CD14-positive monocyte (primary cell): ENCODE data around the gene RLN1. TPM values are rescaled to one million over a fixed set of nuclear protein-coding genes. Genes with fewer than 3 reads are reported as not detected.

ENCODE experiments used
- DNase-seq, 3 donors: peaks; one replicate each; pipeline ENCODE4 v3.0.0-alpha.2; 2011 to 2022
- H2AFZ ChIP-seq: 2 replicates; pipeline ENCODE4 v1.6.0; 2012; ENCODE audit warnings: mild to moderate bottlenecking, low read depth, low read length, inconsistent platforms; ENCODE audit not compliant: insufficient read depth, poor library complexity, severe bottlenecking
- H3K27ac ChIP-seq, 2 donors: 1 replicate in 1 of 2; 2 replicates in 1 of 2; pipeline ENCODE4 v1.5.1; 2012 to 2013; ENCODE audit warnings: low read length in 2 of 2, control low read depth in 1 of 2, inconsistent platforms in 1 of 2, low read depth in 1 of 2, mild to moderate bottlenecking in 1 of 2
- H3K27me3 ChIP-seq, 2 donors: one replicate each; pipeline versions ENCODE4 v1.6.0 to v1.6.1; 2011 to 2013; ENCODE audit warnings: low read length in 2 of 2; ENCODE audit not compliant: control insufficient read depth in 2 of 2, insufficient read depth in 2 of 2
- H3K36me3 ChIP-seq, 2 donors: replicated peaks in 1 of 2; 1 replicate in 1 of 2; 2 replicates in 1 of 2; pipeline versions ENCODE4 v1.5.1 to v1.6.1; 2012 to 2013; ENCODE audit warnings: low read length in 2 of 2, control low read depth in 1 of 2, inconsistent platforms in 1 of 2, mild to moderate bottlenecking in 1 of 2; ENCODE audit not compliant: insufficient read depth in 2 of 2, control insufficient read depth in 1 of 2
- H3K4me1 ChIP-seq, 2 donors: 1 replicate in 1 of 2; 2 replicates in 1 of 2; pipeline versions ENCODE4 v1.5.1 to v1.6.1; 2012 to 2013; ENCODE audit warnings: low read length in 2 of 2, control low read depth in 1 of 2, inconsistent platforms in 1 of 2, mild to moderate bottlenecking in 1 of 2, moderate library complexity in 1 of 2; ENCODE audit not compliant: insufficient read depth in 2 of 2, control insufficient read depth in 1 of 2
- H3K4me2 ChIP-seq: replicated peaks from 2 replicates; pipeline ENCODE3; 2012; ENCODE audit warnings: low read length, moderate library complexity, mild to moderate bottlenecking; ENCODE audit not compliant: poor library complexity, severe bottlenecking; ENCODE audit errors: extremely low read depth
- H3K4me3 ChIP-seq, 3 experiments: fragments of 200-600 bp in 1 of 3; sonication (generic) in 1 of 3; replicated peaks in 1 of 3; 1 replicate in 2 of 3; 2 replicates in 1 of 3; pipeline ENCODE4 v1.5.1; 2011 to 2013; ENCODE audit warnings: low read length in 3 of 3, mild to moderate bottlenecking in 3 of 3, control low read depth in 2 of 3, low read depth in 2 of 3, inconsistent platforms in 1 of 3, moderate library complexity in 1 of 3
- H3K79me2 ChIP-seq: 2 replicates; pipeline ENCODE4 v1.6.0; 2012; ENCODE audit warnings: mild to moderate bottlenecking, control low read depth, inconsistent platforms, low read length, moderate library complexity; ENCODE audit not compliant: insufficient read depth
- H3K9ac ChIP-seq: 2 replicates; pipeline ENCODE4 v1.6.0; 2017; ENCODE audit warnings: low read length, mild to moderate bottlenecking; ENCODE audit not compliant: insufficient read depth, poor library complexity, severe bottlenecking
- H3K9me3 ChIP-seq, 2 donors: replicated peaks in 1 of 2; 1 replicate in 1 of 2; 2 replicates in 1 of 2; pipeline versions ENCODE4 v1.5.1 to v1.6.1; 2012 to 2013; ENCODE audit warnings: low read length in 2 of 2, control low read depth in 1 of 2; ENCODE audit not compliant: control insufficient read depth in 1 of 2, insufficient read depth in 1 of 2
- H4K20me1 ChIP-seq: 2 replicates; pipeline ENCODE4 v1.6.0; 2012; ENCODE audit warnings: mild to moderate bottlenecking, low read length, control low read depth, moderate library complexity; ENCODE audit not compliant: insufficient read depth
- H3K27ac Mint-ChIP-seq, 7 donors: one replicate each; pipeline ENCODE4 v1.8.0; 2020; ENCODE audit warnings: mild to moderate bottlenecking in 7 of 7, mixed read lengths in 7 of 7, moderate library complexity in 6 of 7, inconsistent platforms in 2 of 7
- H3K27me3 Mint-ChIP-seq, 3 donors: one replicate each; pipeline ENCODE4 v1.8.0; 2021 to 2022; ENCODE audit warnings: low read depth in 3 of 3, mild to moderate bottlenecking in 3 of 3, mixed read lengths in 3 of 3, moderate library complexity in 3 of 3, inconsistent platforms in 1 of 3
- H3K36me3 Mint-ChIP-seq, 2 donors: one replicate each; pipeline ENCODE4 v1.8.0; 2020; ENCODE audit warnings: mixed read lengths in 2 of 2, inconsistent platforms in 1 of 2, mild to moderate bottlenecking in 1 of 2
- H3K4me1 Mint-ChIP-seq: one replicate; pipeline ENCODE4 v1.8.0; 2020; ENCODE audit warnings: mild to moderate bottlenecking, mixed read lengths
- H3K4me3 Mint-ChIP-seq, 2 donors: one replicate each; pipeline ENCODE4 v1.8.0; 2020; ENCODE audit warnings: mild to moderate bottlenecking in 2 of 2, mixed read lengths in 2 of 2, moderate library complexity in 1 of 2
- H3K9me3 Mint-ChIP-seq, 7 donors: one replicate each; pipeline ENCODE4 v1.8.0; 2020 to 2022; ENCODE audit warnings: mixed read lengths in 7 of 7, mild to moderate bottlenecking in 6 of 7, moderate library complexity in 6 of 7, inconsistent platforms in 2 of 7
- CTCF ChIP-seq: fragments of 200-600 bp; IDR thresholded peaks from one replicate; pipeline ENCODE4 v1.8.0; 2022; ENCODE audit warnings: antibody characterized with exemption, mild to moderate bottlenecking
- WGBS: methylation state at CpG from one replicate; pipeline ENCODE4 v1.1.5; 2013; ENCODE audit warnings: missing lambda C conversion rate; ENCODE audit not compliant: insufficient coverage; 5-methylcytosine and 5-hydroxymethylcytosine counted together
- intact Hi-C, 2 donors: fragments of 100-400 bp; cut with micrococcal nuclease; formaldehyde crosslinking; loops; one replicate each; pipeline versions ENCODE4 v1.15.0 to v1.15.1; 2023
- polyA plus RNA-seq, 3 donors: library from polyadenylated mRNA; depleted of rRNA in 1 of 3; unstranded in 2 of 3; stranded (reverse) in 1 of 3; fragments of 300-500 nt in 2 of 3; fragments of >200 nt in 1 of 3; fragmentation: Illumina TruSeq in 2 of 3; gene quantifications; 1 replicate in 2 of 3; 2 replicates in 1 of 3; pipeline ENCODE4 v1.2.3, GENCODE V29; 2012 to 2021

RLN1 gene
- polyA plus RNA-seq, 3 donors, result not detected

GRCh38 chr9:5357431-5358105 lies 17.9 kb upstream of the RLN1 start:
- Histone ChIP-seq H2AFZ (no peak overlapping the region), H3K4me2 (no peak overlapping the region), H3K79me2 (no peaks in the 10 kb centered on the region), H3K4me3 (no peak overlapping the region), H4K20me1 (no peaks in the 10 kb centered on the region), H3K27me3 (no peaks in the 10 kb centered on the region), H3K4me1 (no peaks in the 10 kb centered on the region), H3K9ac (no peak overlapping the region), H3K27ac (no peak overlapping the region), H3K36me3 (no peaks in the 10 kb centered on the region), H3K9me3 (no peaks in the 10 kb centered on the region)
- peaks cover 6 to 12% of the 10 kb centered on the region in 2 donors for H3K36me3 Mint-ChIP-seq
- DNase-seq, result no peak
- intact Hi-C loops, result no loop called here
- no peak overlapping the region for H3K4me3 Mint-ChIP-seq
- H3K9me3 Mint-ChIP-seq, result peaks cover 0 to 2% (median 0%) of the 10 kb centered on the region in 7 donors
- H3K27ac Mint-ChIP-seq, result no peak overlapping the region
- no peaks in the 10 kb centered on the region for H3K27me3 Mint-ChIP-seq
- no peak for TF ChIP-seq CTCF
- no peaks in the 10 kb centered on the region for H3K4me1 Mint-ChIP-seq
- WGBS, result no CpG with 5 or more reads among the region's 1 CpG

GRCh38 chr9:5355817-5356216 lies 16.1 kb upstream of the RLN1 start:
- TF ChIP-seq CTCF, result no peak
- WGBS, result no CpG with 5 or more reads among the region's 2 CpGs
- no peaks in the 10 kb centered on the region for H3K27me3 Mint-ChIP-seq
- H3K36me3 Mint-ChIP-seq, result peaks cover 6 to 12% of the 10 kb centered on the region in 2 donors
- no peaks in the 10 kb centered on the region for H3K4me1 ChIP-seq
- H3K9me3 ChIP-seq, result peaks cover 2% of the 10 kb centered on the region in 2 donors
- H3K9me3 Mint-ChIP-seq, result peaks cover 0 to 3% (median 1%) of the 10 kb centered on the region in 7 donors
- no peaks in the 10 kb centered on the region for H3K27me3 ChIP-seq
- no peaks in the 10 kb centered on the region for H3K79me2 ChIP-seq
- H3K36me3 ChIP-seq, result no peaks in the 10 kb centered on the region
- H3K4me3 ChIP-seq, result no peak overlapping the region
- H3K27ac Mint-ChIP-seq, result no peak overlapping the region
- no peaks in the 10 kb centered on the region for H4K20me1 ChIP-seq
- no peak overlapping the region for H3K4me3 Mint-ChIP-seq
- DNase-seq, result no peak
- H3K9ac ChIP-seq, result no peak overlapping the region
- intact Hi-C loops, result no loop called here
- no peak overlapping the region for H2AFZ ChIP-seq
- H3K4me2 ChIP-seq, result no peak overlapping the region
- no peak overlapping the region for H3K27ac ChIP-seq
- no peaks in the 10 kb centered on the region for H3K4me1 Mint-ChIP-seq
